ENCODE measurements around the gene NT5C3B.
A peak's percentile ranks its signal among the peaks of the same experiment; 100 is the strongest.

The NT5C3B gene

GRCh38 chr17:41803049-41804020, 32.7 kb downstream of the NT5C3B start:
- DNase-seq (ENCODE audit: extremely low read depth, low read depth): no peak
- no peak for TF ChIP-seq CTCF (IDR thresholded peaks at IDR 0.05; ENCODE audit: low read depth, low read length)

- peak; percentile 97 for TF ChIP-seq CTCF (IDR thresholded peaks at IDR 0.05; ENCODE audit: low read depth, low read length)
- DNase-seq (ENCODE audit: extremely low read depth, low read depth): peak; percentile 38
Observed at GRCh38 chr17:41801374-41802271, 34.4 kb downstream of the NT5C3B start.

GRCh38 chr17:41800601-41801373, 35.2 kb downstream of the NT5C3B start:
- no peak for TF ChIP-seq CTCF (IDR thresholded peaks at IDR 0.05; ENCODE audit: low read depth, low read length)

GRCh38 chr17:41799366-41799765, 36.7 kb downstream of the NT5C3B start:
- no peak for DNase-seq (ENCODE audit: extremely low read depth, low read depth)
- no peak for TF ChIP-seq CTCF (IDR thresholded peaks at IDR 0.05; ENCODE audit: low read depth, low read length)

More at GRCh38 chr17:41800601-41801373, 35.2 kb downstream of the NT5C3B start:
- no peak for DNase-seq (ENCODE audit: extremely low read depth, low read depth)

GRCh38 chr17:41797377-41797776, 38.7 kb downstream of the NT5C3B start:
- TF ChIP-seq CTCF (IDR thresholded peaks at IDR 0.05; ENCODE audit: low read depth, low read length): no peak
- no peak for DNase-seq (ENCODE audit: extremely low read depth, low read depth)

GRCh38 chr17:41796121-41796895, 39.7 kb downstream of the NT5C3B start:
- DNase-seq (ENCODE audit: extremely low read depth, low read depth): no peak
- no peak for TF ChIP-seq CTCF (IDR thresholded peaks at IDR 0.05; ENCODE audit: low read depth, low read length)
